Measurements from ENCODE around the gene FEN1.

FEN1 gene

DNA sequence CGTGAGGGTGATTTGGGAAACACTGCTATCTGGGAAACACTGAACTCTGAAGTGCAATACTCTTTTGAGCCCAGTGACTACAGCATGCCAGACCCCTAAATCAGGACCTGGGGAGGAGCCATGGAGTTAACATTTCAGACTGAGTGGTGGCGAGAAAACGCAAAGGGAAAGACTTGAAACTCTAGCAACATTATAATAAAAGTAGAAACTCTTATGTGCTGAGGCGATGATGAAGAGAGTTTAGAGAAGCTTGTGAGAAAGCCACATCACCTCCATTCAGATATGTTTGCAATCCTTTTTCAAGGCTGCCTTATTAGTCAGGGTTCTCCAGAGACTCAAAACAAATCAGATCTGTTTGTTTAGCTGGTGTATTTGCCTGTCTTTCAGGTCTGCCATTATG is 1.9 kb downstream of the FEN1 start:
- no peak for TF ChIP-seq CTCF (conservative IDR thresholded peaks at IDR 0.05)
- no peak overlapping the region for H3K27ac ChIP-seq

GRCh38 chr11:61795459-61795858 is 2.7 kb downstream of the FEN1 start:
- H3K27ac ChIP-seq, result no peak overlapping the region
- no peak for TF ChIP-seq CTCF (conservative IDR thresholded peaks at IDR 0.05)

DNA sequence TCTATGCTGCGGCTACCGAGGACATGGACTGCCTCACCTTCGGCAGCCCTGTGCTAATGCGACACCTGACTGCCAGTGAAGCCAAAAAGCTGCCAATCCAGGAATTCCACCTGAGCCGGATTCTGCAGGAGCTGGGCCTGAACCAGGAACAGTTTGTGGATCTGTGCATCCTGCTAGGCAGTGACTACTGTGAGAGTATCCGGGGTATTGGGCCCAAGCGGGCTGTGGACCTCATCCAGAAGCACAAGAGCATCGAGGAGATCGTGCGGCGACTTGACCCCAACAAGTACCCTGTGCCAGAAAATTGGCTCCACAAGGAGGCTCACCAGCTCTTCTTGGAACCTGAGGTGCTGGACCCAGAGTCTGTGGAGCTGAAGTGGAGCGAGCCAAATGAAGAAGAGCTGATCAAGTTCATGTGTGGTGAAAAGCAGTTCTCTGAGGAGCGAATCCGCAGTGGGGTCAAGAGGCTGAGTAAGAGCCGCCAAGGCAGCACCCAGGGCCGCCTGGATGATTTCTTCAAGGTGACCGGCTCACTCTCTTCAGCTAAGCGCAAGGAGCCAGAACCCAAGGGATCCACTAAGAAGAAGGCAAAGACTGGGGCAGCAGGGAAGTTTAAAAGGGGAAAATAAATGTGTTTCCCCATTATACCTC is 3.3 kb downstream of the FEN1 start:
- no peak overlapping the region for H3K27ac ChIP-seq
- TF ChIP-seq CTCF (conservative IDR thresholded peaks at IDR 0.05), result no peak

DNA sequence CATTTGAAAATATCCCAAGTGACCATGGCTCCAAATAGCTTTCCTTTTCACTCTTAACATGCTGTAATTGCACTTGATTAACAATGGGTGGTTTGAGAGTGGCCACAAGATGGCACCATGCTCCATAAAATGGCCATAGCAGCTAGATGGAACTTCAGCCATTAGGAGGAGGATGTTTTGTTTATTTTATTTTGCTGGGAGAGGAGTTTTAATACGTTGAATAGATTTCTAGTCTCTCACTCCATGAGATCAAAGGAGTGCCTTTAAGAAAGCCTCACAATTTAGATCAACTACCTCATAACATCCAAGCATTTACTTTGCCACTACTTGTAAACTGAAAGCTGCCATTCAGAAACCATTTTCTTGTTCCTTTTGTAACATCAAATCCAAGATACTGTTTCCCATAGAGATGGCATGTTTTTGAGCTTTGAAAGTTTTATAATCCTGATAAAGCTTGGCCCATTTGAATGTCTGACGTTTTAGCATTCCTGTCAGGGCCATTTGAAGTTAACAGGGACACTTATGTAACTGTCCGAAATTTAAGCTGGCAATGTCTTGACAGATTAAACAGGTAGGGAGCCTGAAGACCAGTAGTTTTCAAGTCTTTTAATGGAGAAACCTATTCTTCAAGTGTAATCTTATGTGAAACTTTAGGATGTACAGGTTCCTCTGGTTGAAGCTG is 4.7 kb downstream of the FEN1 start:
- peak; percentile 83 for TF ChIP-seq CTCF (conservative IDR thresholded peaks at IDR 0.05)
- H3K27ac ChIP-seq, result peak overlapping the region; percentile 48

GRCh38 chr11:61799665-61800284 is 7.1 kb downstream of the FEN1 start:
- TF ChIP-seq CTCF (conservative IDR thresholded peaks at IDR 0.05), result no peak
- H3K27ac ChIP-seq, result no peak overlapping the region

GRCh38 chr11:61800331-61801281 is 7.9 kb downstream of the FEN1 start:
- no peak for TF ChIP-seq CTCF (conservative IDR thresholded peaks at IDR 0.05)
- H3K27ac ChIP-seq, result no peak overlapping the region

GRCh38 chr11:61802605-61803004 is 9.9 kb downstream of the FEN1 start:
- TF ChIP-seq CTCF (conservative IDR thresholded peaks at IDR 0.05), result no peak
- H3K27ac ChIP-seq, result no peak overlapping the region

Data from VCaP (cell line).